Chondrocyte (in vitro differentiated cells): ENCODE data around the gene SFTA2. TPM values are rescaled to one million over a fixed set of nuclear protein-coding genes. Genes with fewer than 3 reads are reported as not detected.

Experiments used
- DNase-seq: peaks from one replicate; pipeline ENCODE4 v3.0.0; 2021; ENCODE audit warnings: mixed read lengths, low spot score
- H3K27ac Mint-ChIP-seq: one replicate; pipeline ENCODE4 v1.8.0; 2021; ENCODE audit warnings: mild to moderate bottlenecking, moderate library complexity, mixed read lengths; ENCODE audit not compliant: unreplicated experiment
- H3K27me3 Mint-ChIP-seq: 2 replicates; pipeline ENCODE4 v1.8.0; 2021; ENCODE audit warnings: low read depth, mixed read lengths
- H3K36me3 Mint-ChIP-seq: 2 replicates; pipeline ENCODE4 v1.8.0; 2021; ENCODE audit warnings: low read depth, mixed read lengths
- H3K4me1 Mint-ChIP-seq: 2 replicates; pipeline ENCODE4 v1.8.0; 2021; ENCODE audit warnings: low read depth, mild to moderate bottlenecking, mixed read lengths
- H3K4me3 Mint-ChIP-seq: one replicate; pipeline ENCODE4 v1.8.0; 2021; ENCODE audit warnings: mild to moderate bottlenecking, moderate library complexity, mixed read lengths; ENCODE audit not compliant: unreplicated experiment
- H3K9me3 Mint-ChIP-seq: 2 replicates; pipeline ENCODE4 v1.8.0; 2021; ENCODE audit warnings: low read depth, mixed read lengths
- CTCF ChIP-seq: fragments of 200-600 bp; sonication (generic); IDR thresholded peaks from 2 replicates; pipeline ENCODE4 v1.5.0; 2021; ENCODE audit warnings: antibody characterized with exemption, mild to moderate bottlenecking, moderate library complexity
- total RNA-seq: library from RNA; stranded (reverse); gene quantifications from 3 replicates; pipeline ENCODE4 v1.2.1, GENCODE V29; 2021

The SFTA2 gene
- total RNA-seq, 1 donor from 2014 or later = not detected

GRCh38 chr6:30885481-30885998, 46.4 kb downstream of the SFTA2 start:
- H3K36me3 Mint-ChIP-seq = peaks cover 11% of the 10 kb centered on the region
- peak overlapping the region; percentile 87 for H3K27ac Mint-ChIP-seq
- TF ChIP-seq CTCF = no peak
- peaks cover 81% of the 10 kb centered on the region for H3K4me1 Mint-ChIP-seq
- H3K9me3 Mint-ChIP-seq = no peaks in the 10 kb centered on the region
- DNase-seq = no peak
- no peaks in the 10 kb centered on the region for H3K27me3 Mint-ChIP-seq
- H3K4me3 Mint-ChIP-seq = peak overlapping the region; percentile 80

DNA sequence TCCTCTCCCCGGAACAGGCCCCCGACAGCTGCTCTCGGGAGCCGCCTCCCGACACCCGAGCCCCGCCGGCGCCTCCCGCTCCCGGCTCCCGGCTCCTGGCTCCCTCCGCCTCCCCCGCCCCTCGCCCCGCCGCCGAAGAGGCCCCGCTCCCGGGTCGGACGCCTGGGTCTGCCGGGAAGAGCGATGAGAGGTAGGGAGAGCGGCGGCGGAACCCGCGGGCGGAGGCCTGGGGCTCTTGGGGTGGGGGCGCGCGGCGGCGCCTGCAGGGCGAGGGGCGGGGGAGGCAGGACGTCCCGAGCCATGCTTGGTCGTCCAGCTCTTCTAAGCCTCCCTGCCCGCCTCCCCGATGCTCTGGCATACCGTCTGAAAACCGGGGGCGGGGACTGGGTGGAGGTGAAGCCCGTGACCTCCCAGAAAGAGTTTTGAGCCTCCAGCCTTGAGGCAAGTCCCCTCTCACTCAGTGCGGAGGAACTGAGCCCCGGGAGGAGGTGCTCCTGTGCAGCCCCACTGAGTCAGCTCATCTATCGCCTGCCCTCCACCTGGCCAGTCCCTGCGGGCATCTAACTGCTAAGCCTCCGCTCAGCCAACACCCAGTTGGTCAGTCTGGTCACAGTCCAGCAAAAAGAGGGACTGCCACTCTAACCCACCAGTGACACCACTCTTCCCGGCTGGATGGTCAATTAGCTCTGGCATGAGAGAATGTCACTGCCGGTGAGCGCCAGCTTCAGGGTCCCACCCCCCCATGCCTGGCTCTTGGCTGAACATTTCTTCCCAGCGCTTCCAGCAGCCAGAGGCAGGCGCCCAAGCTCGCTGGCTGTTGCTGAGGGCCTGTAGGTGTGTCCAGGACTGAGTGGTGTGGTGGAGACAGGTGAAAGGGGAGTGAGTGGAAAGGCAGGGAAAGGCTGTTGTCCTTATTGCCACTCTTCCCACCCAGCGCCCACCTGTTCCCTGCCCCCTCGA, 47.2 kb downstream of the SFTA2 start:
- DNase-seq = no peak
- Mint-ChIP-seq H3K27me3 (no peaks in the 10 kb centered on the region), H3K9me3 (no peaks in the 10 kb centered on the region), H3K27ac (peak overlapping the region; percentile 87), H3K36me3 (peaks cover 4% of the 10 kb centered on the region), H3K4me1 (peaks cover 75% of the 10 kb centered on the region), H3K4me3 (peak overlapping the region; percentile 80)
- peak; percentile 9 for TF ChIP-seq CTCF

DNA sequence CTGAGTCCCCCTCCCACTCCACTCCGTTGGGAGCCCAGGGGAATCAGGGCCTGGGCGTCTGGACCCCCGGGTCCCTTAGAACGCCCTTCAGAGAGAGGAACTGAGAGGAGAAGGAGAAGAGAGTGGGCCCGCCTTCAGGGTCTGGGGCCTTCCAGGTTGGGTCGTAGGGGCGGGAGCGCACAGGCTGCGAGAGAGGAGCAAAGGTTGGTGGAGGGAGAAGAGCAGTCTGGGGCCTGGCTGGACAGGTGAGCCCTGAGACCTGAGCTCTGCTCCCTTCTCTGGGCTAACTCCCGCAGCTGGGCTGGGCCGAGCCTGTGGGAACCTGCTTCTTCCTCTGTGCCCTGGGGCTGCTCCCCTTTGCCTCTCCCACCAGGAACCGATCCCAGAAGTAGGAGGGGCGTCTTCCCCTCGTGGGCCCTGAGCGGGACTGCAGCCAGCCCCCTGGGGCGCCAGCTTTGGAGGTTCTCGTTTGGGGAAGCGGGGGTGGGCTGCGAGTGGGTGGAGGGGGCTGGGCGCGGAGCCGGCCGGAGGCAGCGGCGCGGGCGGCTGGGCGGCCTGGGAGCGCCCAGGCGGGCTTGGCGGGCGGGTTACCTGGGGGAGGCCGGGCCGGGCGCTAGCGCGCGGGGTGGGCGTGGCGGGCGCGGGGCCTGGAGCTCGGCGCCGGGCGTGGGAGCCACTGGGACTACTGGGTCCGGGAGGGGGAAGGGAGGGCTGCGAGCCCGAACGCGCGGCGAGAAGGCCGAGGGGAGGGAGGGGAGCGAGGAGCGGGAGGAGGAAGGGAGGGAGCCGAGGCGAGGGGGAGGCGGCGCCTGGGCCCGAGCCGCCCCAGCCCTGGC, 48.1 kb downstream of the SFTA2 start, which contains the start of gene DDR1:
Gene DDR1 (plus strand): TSS at position 835 of the 836 bp plus-strand sequence. CDS start 4,211 bp downstream, outside the sequence.
- Mint-ChIP-seq H3K4me3 (peak within 1 kb of the TSS; percentile 80), H3K9me3 (no peaks in the 10 kb centered on the region), H3K27ac (peak within 1 kb of the TSS; percentile 92), H3K4me1 (peaks cover 69% of the 10 kb centered on the region), H3K36me3 (peaks cover 1% of the 10 kb centered on the region), H3K27me3 (no peaks in the 10 kb centered on the region)
- DNase-seq = no peak
- no peak for TF ChIP-seq CTCF

DNA sequence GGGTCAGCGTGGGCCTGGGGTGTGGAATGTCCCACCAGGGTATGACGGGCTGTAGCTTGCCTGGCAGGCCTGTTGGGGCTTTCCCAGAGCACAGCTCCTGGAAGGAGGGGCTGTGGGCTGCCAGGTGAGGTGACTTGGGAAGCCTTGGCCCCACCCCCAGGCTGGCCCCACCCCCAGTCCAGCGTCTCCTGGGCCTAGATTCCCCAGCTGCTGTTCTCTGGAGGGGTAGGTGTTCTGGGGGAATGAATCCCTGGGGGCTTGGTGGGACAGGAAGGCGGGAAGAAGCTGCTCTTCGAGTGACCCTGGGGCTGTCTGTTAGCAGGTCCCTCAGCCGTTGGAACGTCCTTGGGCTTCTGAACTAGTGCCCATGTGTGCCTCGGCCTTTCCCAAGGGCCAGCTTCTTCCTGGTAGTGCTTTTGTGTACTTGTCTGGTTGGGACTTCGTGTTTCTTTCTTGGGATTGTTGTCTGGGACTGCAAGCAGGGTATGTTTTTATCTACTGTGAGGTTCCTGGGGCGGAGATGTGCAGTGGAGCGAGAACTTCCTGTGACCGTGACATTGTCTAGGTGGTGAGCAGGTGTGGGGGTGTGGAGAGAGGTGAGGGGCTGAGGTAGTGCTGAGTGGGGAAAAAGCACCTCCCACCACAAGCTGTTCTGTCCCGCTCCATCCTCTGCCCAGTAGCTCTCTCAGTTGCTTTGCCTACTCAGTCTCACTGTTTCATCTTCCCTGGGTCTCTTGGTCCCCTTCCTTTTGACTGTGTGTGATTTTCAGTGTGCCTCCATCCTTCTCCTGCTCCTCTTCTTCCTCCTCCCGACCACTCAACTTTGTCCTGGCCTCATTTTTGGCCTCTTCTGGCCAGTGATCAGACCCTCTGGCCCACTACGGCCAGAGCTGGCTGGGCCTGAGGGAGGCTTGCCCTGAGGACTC, 48.9 kb downstream of the SFTA2 start:
- Mint-ChIP-seq H3K4me1 (peaks cover 68% of the 10 kb centered on the region), H3K4me3 (peak overlapping the region; percentile 63), H3K36me3 (no peaks in the 10 kb centered on the region), H3K27me3 (no peaks in the 10 kb centered on the region), H3K27ac (peak overlapping the region; percentile 92), H3K9me3 (no peaks in the 10 kb centered on the region)
- no peak for TF ChIP-seq CTCF
- no peak for DNase-seq
